Osteoblast (primary cell): ENCODE results near the gene SETD5. TPM values are rescaled to one million over a fixed set of nuclear protein-coding genes. Genes with fewer than 3 reads are reported as not detected.
A peak's percentile ranks its signal among the peaks of the same experiment; 100 is the strongest.
"Not testable (repeated sequence)": the region's sequence is repeated elsewhere in the genome, so short reads cannot be mapped to it uniquely, and the experiment has no call there.

ENCODE experiments used
- DNase-seq: peaks from one replicate; pipeline ENCODE4 v3.0.0; 2011; ENCODE audit warnings: low spot score, mixed read lengths; ENCODE audit not compliant: insufficient read length; ENCODE audit errors: missing footprints
- H2AFZ ChIP-seq: 2 replicates; pipeline ENCODE4 v1.6.0; 2011; ENCODE audit warnings: mild to moderate bottlenecking, low read length
- H3K27ac ChIP-seq: 2 replicates; pipeline ENCODE4 v1.5.1; 2011; ENCODE audit warnings: mild to moderate bottlenecking, low read depth, low read length, moderate library complexity
- H3K27me3 ChIP-seq: 2 replicates; pipeline ENCODE4 v1.6.0; 2012; ENCODE audit warnings: mild to moderate bottlenecking, control low read depth, inconsistent platforms, low read length, moderate library complexity; ENCODE audit not compliant: insufficient read depth
- H3K36me3 ChIP-seq: 2 replicates; pipeline ENCODE4 v1.5.1; 2011; ENCODE audit warnings: mild to moderate bottlenecking, low read length, control low read depth, moderate library complexity; ENCODE audit not compliant: insufficient read depth
- H3K4me1 ChIP-seq: 2 replicates; pipeline ENCODE4 v1.5.1; 2011; ENCODE audit warnings: mild to moderate bottlenecking, low read length, control low read depth, moderate library complexity; ENCODE audit not compliant: insufficient read depth
- H3K4me2 ChIP-seq: 2 replicates; pipeline ENCODE4 v1.6.0; 2011; ENCODE audit warnings: mild to moderate bottlenecking, low read length; ENCODE audit not compliant: insufficient read depth
- H3K4me3 ChIP-seq: fragments of 200-600 bp; sonication (generic); 3 replicates; pipeline ENCODE4 v1.5.1; 2012; ENCODE audit warnings: mild to moderate bottlenecking, low read length, inconsistent platforms; ENCODE audit not compliant: insufficient read depth
- H3K79me2 ChIP-seq: 2 replicates; pipeline ENCODE4 v1.6.0; 2012; ENCODE audit warnings: mild to moderate bottlenecking, low read length, control low read depth, inconsistent platforms; ENCODE audit not compliant: insufficient read depth
- H3K9me3 ChIP-seq: 2 replicates; pipeline ENCODE4 v1.5.1; 2011; ENCODE audit warnings: low read depth, low read length, control low read depth
- H4K20me1 ChIP-seq: 2 replicates; pipeline ENCODE4 v1.6.0; 2012; ENCODE audit warnings: mild to moderate bottlenecking, low read length, control low read depth; ENCODE audit not compliant: insufficient read depth
- total RNA-seq: library from RNA; depleted of rRNA; stranded (reverse); fragments of >200 nt; gene quantifications from 2 replicates; pipeline ENCODE4 v1.2.3, GENCODE V29; 2012
- TF ChIP-seq, protein P1 (sequence below): IDR thresholded peaks from 2 replicates; pipeline ENCODE4 v1.5.1; 2011; ENCODE audit warnings: mild to moderate bottlenecking, low read depth, low read length, moderate library complexity; ENCODE audit errors: extremely low read depth

Gene SETD5
- total RNA-seq, 1 donor, result 106 TPM

GRCh38 chr3:9476935-9477334 is 79.5 kb downstream of the SETD5 start:
- H2AFZ ChIP-seq, result no peak overlapping the region
- no peaks in the 10 kb centered on the region for H3K9me3 ChIP-seq
- H3K27ac ChIP-seq, result no peak overlapping the region
- peaks cover 84% of the 10 kb centered on the region for H3K36me3 ChIP-seq
- no peak overlapping the region for H3K4me3 ChIP-seq
- no peaks in the 10 kb centered on the region for H3K27me3 ChIP-seq
- H3K4me2 ChIP-seq, result no peak overlapping the region
- H3K79me2 ChIP-seq, result peaks cover 23% of the 10 kb centered on the region
- H4K20me1 ChIP-seq, result peaks cover 21% of the 10 kb centered on the region
- TF ChIP-seq, protein P1, sequence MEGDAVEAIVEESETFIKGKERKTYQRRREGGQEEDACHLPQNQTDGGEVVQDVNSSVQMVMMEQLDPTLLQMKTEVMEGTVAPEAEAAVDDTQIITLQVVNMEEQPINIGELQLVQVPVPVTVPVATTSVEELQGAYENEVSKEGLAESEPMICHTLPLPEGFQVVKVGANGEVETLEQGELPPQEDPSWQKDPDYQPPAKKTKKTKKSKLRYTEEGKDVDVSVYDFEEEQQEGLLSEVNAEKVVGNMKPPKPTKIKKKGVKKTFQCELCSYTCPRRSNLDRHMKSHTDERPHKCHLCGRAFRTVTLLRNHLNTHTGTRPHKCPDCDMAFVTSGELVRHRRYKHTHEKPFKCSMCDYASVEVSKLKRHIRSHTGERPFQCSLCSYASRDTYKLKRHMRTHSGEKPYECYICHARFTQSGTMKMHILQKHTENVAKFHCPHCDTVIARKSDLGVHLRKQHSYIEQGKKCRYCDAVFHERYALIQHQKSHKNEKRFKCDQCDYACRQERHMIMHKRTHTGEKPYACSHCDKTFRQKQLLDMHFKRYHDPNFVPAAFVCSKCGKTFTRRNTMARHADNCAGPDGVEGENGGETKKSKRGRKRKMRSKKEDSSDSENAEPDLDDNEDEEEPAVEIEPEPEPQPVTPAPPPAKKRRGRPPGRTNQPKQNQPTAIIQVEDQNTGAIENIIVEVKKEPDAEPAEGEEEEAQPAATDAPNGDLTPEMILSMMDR, result no peak
- DNase-seq, result no peak
- no peaks in the 10 kb centered on the region for H3K4me1 ChIP-seq

DNA sequence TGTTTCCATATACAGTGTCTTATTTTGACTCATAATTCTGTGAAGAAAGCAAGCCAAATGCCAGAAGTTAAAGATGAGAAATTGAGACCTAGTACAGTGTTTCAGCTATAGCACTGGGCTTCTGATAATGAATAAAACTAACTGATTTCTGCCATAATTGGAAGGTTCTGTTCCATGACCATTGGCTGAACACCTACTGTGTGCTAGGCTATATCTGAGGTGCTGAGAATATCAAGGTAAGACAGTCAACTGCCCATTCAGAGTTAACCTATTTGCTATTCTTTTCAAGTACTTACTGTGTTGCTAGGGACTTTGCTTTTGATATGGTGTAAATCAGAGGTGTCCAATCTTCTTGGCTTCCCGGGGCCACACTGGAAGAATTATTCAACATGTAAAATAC is 82.8 kb downstream of the SETD5 start:
- Histone ChIP-seq H3K27me3 (no peaks in the 10 kb centered on the region), H3K4me2 (no peak overlapping the region), H2AFZ (no peak overlapping the region), H3K27ac (no peak overlapping the region), H4K20me1 (peaks cover 7% of the 10 kb centered on the region), H3K36me3 (peaks cover 58% of the 10 kb centered on the region), H3K4me3 (no peak overlapping the region), H3K9me3 (no peaks in the 10 kb centered on the region), H3K79me2 (peaks cover 10% of the 10 kb centered on the region), H3K4me1 (no peaks in the 10 kb centered on the region)
- DNase-seq, result no peak
- TF ChIP-seq, protein P1, result no peak

GRCh38 chr3:9485248-9485647 is 87.8 kb downstream of the SETD5 start:
- no peak overlapping the region for H3K4me2 ChIP-seq
- no peaks in the 10 kb centered on the region for H3K79me2 ChIP-seq
- H3K27ac ChIP-seq, result no peak overlapping the region
- no peaks in the 10 kb centered on the region for H3K9me3 ChIP-seq
- peak; percentile 58 for DNase-seq
- H3K36me3 ChIP-seq, result peaks cover 19% of the 10 kb centered on the region
- no peaks in the 10 kb centered on the region for H3K4me1 ChIP-seq
- no peaks in the 10 kb centered on the region for H3K27me3 ChIP-seq
- H2AFZ ChIP-seq, result no peak overlapping the region
- peaks cover 1% of the 10 kb centered on the region for H4K20me1 ChIP-seq
- no peak overlapping the region for H3K4me3 ChIP-seq
- TF ChIP-seq, protein P1, result no peak

- no peak for DNase-seq
- Histone ChIP-seq H3K27ac (no peak overlapping the region), H3K36me3 (peaks cover 2% of the 10 kb centered on the region), H3K4me3 (no peak overlapping the region), H3K4me2 (no peak overlapping the region), H3K79me2 (no peaks in the 10 kb centered on the region), H2AFZ (no peak overlapping the region), H3K27me3 (no peaks in the 10 kb centered on the region), H3K4me1 (no peaks in the 10 kb centered on the region), H4K20me1 (no peaks in the 10 kb centered on the region), H3K9me3 (no peaks in the 10 kb centered on the region)
- TF ChIP-seq, protein P1, result no peak
Measured at GRCh38 chr3:9491506-9491905, 94.1 kb downstream of the SETD5 start.

GRCh38 chr3:9494036-9494435 is 96.6 kb downstream of the SETD5 start:
- H4K20me1 ChIP-seq, DNase-seq, H3K79me2 ChIP-seq, H3K27ac ChIP-seq, H3K36me3 ChIP-seq, H3K4me3 ChIP-seq, H3K4me2 ChIP-seq, H3K9me3 ChIP-seq, H2AFZ ChIP-seq, H3K27me3 ChIP-seq: not testable (repeated sequence)
- peaks cover 12% of the 10 kb centered on the region for H3K4me1 ChIP-seq
